ENCODE measurements around the gene ERN2. TPM values are rescaled to one million over a fixed set of nuclear protein-coding genes. Genes with fewer than 3 reads are reported as not detected.

ERN2 gene
- total RNA-seq, 1 donor from 2014 or later: not detected

DNA sequence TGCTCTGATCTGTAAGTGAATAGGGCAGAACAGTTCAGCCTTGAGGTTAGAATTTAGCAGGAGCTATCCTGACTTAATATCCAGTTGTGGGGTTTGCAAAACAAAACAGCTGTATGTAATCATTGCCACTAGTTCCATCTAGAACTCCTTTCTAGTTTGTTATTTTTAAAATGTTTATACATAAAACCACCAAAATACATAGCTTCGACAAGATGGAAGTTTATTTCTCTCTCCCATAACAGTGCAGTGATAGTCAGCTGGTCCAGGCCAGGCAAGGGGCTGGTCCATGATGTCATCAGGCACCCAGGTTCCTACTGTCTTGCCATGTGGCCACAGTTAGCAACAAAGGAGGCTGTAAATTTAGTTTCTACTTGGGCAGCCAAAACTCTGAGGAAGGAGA lies 44.8 kb downstream of the ERN2 start:
- H3K36me3 ChIP-seq (ENCODE audit: control insufficient read depth, insufficient read depth, low read length): peaks cover 3% of the 10 kb centered on the region
- no peaks in the 10 kb centered on the region for H3K27me3 ChIP-seq (ENCODE audit: control insufficient read depth, insufficient read depth, low read length)
- DNase-seq (ENCODE audit: low read depth): no peak
- TF ChIP-seq, protein P1, sequence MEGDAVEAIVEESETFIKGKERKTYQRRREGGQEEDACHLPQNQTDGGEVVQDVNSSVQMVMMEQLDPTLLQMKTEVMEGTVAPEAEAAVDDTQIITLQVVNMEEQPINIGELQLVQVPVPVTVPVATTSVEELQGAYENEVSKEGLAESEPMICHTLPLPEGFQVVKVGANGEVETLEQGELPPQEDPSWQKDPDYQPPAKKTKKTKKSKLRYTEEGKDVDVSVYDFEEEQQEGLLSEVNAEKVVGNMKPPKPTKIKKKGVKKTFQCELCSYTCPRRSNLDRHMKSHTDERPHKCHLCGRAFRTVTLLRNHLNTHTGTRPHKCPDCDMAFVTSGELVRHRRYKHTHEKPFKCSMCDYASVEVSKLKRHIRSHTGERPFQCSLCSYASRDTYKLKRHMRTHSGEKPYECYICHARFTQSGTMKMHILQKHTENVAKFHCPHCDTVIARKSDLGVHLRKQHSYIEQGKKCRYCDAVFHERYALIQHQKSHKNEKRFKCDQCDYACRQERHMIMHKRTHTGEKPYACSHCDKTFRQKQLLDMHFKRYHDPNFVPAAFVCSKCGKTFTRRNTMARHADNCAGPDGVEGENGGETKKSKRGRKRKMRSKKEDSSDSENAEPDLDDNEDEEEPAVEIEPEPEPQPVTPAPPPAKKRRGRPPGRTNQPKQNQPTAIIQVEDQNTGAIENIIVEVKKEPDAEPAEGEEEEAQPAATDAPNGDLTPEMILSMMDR (IDR thresholded peaks at IDR 0.05; ENCODE audit: insufficient read depth, low read length, poor library complexity, severe bottlenecking): no peak
- H3K4me3 ChIP-seq (ENCODE audit: low read depth, low read length): no peak overlapping the region

DNA sequence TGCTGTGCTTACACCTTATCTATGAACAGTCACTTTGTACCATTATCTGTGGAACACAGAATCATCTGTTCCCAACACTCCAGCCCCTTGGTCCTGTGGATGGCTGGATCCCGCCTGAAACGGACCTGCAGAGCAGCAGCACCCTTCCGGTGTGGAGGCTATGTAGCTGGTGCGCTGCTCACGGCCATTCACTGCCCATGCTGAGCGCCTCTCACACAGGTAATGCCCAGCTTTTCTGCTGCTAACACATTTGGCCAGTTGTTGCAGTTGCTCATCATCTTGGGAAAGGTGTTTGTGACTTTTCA lies 45.7 kb downstream of the ERN2 start:
- H3K27me3 ChIP-seq (ENCODE audit: control insufficient read depth, insufficient read depth, low read length): no peaks in the 10 kb centered on the region
- no peak for DNase-seq (ENCODE audit: low read depth)
- TF ChIP-seq, protein P1 (IDR thresholded peaks at IDR 0.05; ENCODE audit: insufficient read depth, low read length, poor library complexity, severe bottlenecking): no peak
- H3K4me3 ChIP-seq (ENCODE audit: low read depth, low read length): no peak overlapping the region
- H3K36me3 ChIP-seq (ENCODE audit: control insufficient read depth, insufficient read depth, low read length): peaks cover 3% of the 10 kb centered on the region

DNA sequence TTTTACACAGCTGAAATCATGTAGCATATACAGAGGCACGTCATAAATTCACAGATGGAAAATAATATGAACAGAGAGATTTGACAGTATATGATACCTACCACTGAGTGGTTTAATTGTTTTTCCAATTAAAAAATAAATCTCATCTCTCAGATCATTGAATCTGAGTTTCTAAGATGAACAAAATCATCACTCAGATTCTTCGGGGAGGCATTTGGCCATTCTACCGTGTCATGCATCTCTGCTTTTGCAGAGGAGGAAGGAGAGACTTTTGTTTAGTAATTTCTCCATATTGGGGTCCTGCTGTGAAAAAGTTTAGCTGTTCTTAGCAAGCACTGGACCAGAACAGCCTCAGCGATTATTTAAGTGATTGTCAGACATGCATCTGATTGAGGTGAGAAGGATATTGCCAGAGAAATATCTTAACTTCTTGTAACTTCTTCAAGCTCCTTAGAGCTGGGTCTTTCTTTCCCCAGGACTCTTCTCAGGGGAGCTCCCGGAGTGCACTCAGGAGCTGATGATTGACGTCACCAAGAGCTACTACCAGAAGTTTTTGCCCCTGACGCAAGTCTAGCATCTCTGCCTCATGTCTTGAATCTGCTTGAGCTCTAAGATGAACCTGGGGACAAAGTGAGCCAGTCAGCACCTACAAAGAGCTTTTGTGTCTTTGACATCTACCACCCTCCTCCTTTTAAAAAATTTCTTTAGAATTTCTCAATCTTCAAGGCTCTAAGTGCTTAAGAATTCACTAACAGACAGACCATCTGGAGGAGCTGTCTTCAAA lies 46.3 kb downstream of the ERN2 start:
- TF ChIP-seq, protein P1 (IDR thresholded peaks at IDR 0.05; ENCODE audit: insufficient read depth, low read length, poor library complexity, severe bottlenecking): no peak
- Histone ChIP-seq H3K4me3 (ENCODE audit: low read depth, low read length) (no peak overlapping the region), H3K36me3 (ENCODE audit: control insufficient read depth, insufficient read depth, low read length) (peaks cover 3% of the 10 kb centered on the region), H3K27me3 (ENCODE audit: control insufficient read depth, insufficient read depth, low read length) (no peaks in the 10 kb centered on the region)
- no peak for DNase-seq (ENCODE audit: low read depth)

GRCh38 chr16:23663918-23664317 lies 49.1 kb downstream of the ERN2 start:
- no peak overlapping the region for H3K4me3 ChIP-seq (ENCODE audit: low read depth, low read length)
- TF ChIP-seq, protein P1 (IDR thresholded peaks at IDR 0.05; ENCODE audit: insufficient read depth, low read length, poor library complexity, severe bottlenecking): no peak
- H3K36me3 ChIP-seq (ENCODE audit: control insufficient read depth, insufficient read depth, low read length): peaks cover 3% of the 10 kb centered on the region
- no peak for DNase-seq (ENCODE audit: low read depth)
- H3K27me3 ChIP-seq (ENCODE audit: control insufficient read depth, insufficient read depth, low read length): no peaks in the 10 kb centered on the region

DNA sequence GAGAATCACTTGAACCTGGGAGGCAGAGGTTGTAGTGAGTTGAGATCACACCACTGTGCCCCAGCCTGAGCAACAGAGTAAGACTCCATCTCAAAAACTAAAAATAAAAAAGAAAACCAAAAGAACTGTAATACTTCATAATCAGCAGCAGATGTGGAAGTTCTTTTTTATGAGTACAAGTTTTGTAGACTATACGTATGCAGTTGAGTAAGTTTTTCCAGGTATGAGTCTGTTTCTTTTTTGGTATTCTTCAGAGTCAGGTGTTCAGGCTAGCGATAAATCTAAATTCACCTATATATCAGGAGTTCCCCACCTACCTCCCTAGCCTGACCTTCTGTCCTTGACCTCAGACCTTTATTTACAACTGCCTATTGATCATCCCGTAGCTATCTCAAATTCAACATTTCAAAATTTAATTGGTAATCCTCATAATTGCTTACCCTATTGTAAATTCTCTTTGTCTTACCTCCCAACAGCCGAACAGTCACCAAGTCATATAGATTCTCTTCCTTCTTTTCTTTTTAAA lies 61.0 kb downstream of the ERN2 start:
- H3K36me3 ChIP-seq (ENCODE audit: control insufficient read depth, insufficient read depth, low read length): no peaks in the 10 kb centered on the region
- H3K27me3 ChIP-seq (ENCODE audit: control insufficient read depth, insufficient read depth, low read length): no peaks in the 10 kb centered on the region
- no peak for DNase-seq (ENCODE audit: low read depth)
- no peak overlapping the region for H3K4me3 ChIP-seq (ENCODE audit: low read depth, low read length)
- TF ChIP-seq, protein P1 (IDR thresholded peaks at IDR 0.05; ENCODE audit: insufficient read depth, low read length, poor library complexity, severe bottlenecking): no peak

Data from kidney epithelial cell (primary cell).